ENCODE results near the gene PSMD11. TPM values are rescaled to one million over a fixed set of nuclear protein-coding genes. Genes with fewer than 3 reads are reported as not detected.

PSMD11 gene
- total RNA-seq (2021; ENCODE audit: unreplicated experiment) = 212 TPM
- polyA plus RNA-seq (2012; ENCODE audit: insufficient read length) = 86.3 TPM
- Bru-seq, nascent RNA = percentile 97 among the genes with signal in this experiment
- percentile 98 among the genes with signal in this experiment for BruChase-seq, experiment 1, labeled RNA remaining after a 2-hour chase
- percentile 98 among the genes with signal in this experiment for BruChase-seq, experiment 2, labeled RNA remaining after a 6-hour chase
- long read RNA-seq, full-length matches to known transcripts = 467 of 529 reads
- long read RNA-seq, partial matches to known transcripts = 34 of 529 reads
- long read RNA-seq, other reads (novel, unspliced or antisense) = 28 of 529 reads

DNA sequence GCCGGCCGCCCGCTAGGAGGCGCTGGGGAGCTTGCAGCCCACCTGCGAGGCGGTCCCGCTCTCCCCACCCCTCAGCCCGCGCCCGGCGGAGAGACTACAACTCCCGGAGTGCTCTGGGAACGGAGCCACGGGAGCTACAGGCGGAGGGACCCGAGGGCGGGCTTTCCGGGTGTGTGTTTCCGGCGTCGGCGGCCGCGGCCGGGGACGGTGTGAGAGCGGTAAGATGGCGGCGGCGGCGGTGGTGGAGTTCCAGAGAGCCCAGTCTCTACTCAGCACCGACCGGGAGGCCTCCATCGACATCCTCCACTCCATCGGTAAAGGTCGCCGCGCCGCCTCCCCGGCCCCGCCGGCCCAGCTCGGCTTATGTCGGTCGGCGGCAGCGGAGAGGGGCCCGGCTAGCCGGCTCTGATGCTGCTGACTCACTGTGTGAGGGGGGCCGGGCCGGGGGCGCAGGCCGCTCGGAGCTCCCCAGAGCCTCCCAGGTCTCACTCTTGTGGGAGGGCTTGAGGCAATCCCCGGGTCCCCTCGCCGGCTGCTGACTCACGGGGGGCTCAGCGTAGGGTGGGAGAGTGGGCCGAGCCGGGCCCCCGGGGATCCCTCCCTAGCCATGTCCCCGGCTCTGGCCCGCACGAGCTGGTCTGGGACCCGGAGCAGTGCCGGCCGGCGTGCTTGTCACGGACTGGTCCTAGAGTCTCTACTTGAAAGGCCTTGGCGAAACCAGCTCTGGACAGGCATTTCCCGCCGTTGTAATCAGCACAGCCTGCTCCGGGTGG is at the start of gene PSMD11:
Gene PSMD11, plus strand, starts transcription at position 210 of the 773 bp plus-strand sequence. Its CDS starts 14 bp downstream, at position 224.
- POLR2A ChIA-PET = interaction anchor here (0.6 to 1.1 kb wide), 2 partner anchors 13 to 93 kb away, joined by 4 to 6 read pairs; no protein-coding TSS in a partner anchor
- in situ Hi-C loops (cut with HindIII; ENCODE audit: low pct_unique_long_range_greater_than_20kb, low sequenced_read_pairs) = no loop called here

GRCh38 chr17:32396343-32396742 is 48.0 kb upstream of the PSMD11 start:
- intact Hi-C loops (cut with micrococcal nuclease; ENCODE audit: unreplicated experiment) (no loop called here), in situ Hi-C loops (cut with HindIII; ENCODE audit: low pct_unique_long_range_greater_than_20kb, low sequenced_read_pairs) (no loop called here)
- ChIA-PET CTCF (interaction anchor here (0.7 kb wide), 1 partner anchor 65 kb away, joined by 3 read pairs; no protein-coding TSS in a partner anchor), POLR2A (no interaction called here)
- no peak overlapping the region for H3K4me3 ChIP-seq (ENCODE audit: low read depth in 2 of 2, low read length in 2 of 2)
- H3K9me3 ChIP-seq (ENCODE audit: control insufficient read depth, insufficient read depth, low read depth, low read length) = no peaks in the 10 kb centered on the region
- H3K4me1 ChIP-seq (ENCODE audit: control insufficient read depth, insufficient read depth, low read length) = no peaks in the 10 kb centered on the region
- no peaks in the 10 kb centered on the region for H3K27me3 ChIP-seq (ENCODE audit: control insufficient read depth, insufficient read depth, low read length)
- H3K27ac ChIP-seq (ENCODE audit: low read length) = no peak overlapping the region
- no TSS peak for BruUV-seq (replicated peaks)
- no peak for ATAC-seq
- DNase-seq (ENCODE audit: low read depth, low spot score) = no peak
- H3K36me3 ChIP-seq (ENCODE audit: control insufficient read depth, insufficient read depth, low read length) = no peaks in the 10 kb centered on the region
- TF ChIP-seq, protein P1, sequence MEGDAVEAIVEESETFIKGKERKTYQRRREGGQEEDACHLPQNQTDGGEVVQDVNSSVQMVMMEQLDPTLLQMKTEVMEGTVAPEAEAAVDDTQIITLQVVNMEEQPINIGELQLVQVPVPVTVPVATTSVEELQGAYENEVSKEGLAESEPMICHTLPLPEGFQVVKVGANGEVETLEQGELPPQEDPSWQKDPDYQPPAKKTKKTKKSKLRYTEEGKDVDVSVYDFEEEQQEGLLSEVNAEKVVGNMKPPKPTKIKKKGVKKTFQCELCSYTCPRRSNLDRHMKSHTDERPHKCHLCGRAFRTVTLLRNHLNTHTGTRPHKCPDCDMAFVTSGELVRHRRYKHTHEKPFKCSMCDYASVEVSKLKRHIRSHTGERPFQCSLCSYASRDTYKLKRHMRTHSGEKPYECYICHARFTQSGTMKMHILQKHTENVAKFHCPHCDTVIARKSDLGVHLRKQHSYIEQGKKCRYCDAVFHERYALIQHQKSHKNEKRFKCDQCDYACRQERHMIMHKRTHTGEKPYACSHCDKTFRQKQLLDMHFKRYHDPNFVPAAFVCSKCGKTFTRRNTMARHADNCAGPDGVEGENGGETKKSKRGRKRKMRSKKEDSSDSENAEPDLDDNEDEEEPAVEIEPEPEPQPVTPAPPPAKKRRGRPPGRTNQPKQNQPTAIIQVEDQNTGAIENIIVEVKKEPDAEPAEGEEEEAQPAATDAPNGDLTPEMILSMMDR (IDR thresholded peaks at IDR 0.05) = no peak
- TF ChIP-seq, protein P2, sequence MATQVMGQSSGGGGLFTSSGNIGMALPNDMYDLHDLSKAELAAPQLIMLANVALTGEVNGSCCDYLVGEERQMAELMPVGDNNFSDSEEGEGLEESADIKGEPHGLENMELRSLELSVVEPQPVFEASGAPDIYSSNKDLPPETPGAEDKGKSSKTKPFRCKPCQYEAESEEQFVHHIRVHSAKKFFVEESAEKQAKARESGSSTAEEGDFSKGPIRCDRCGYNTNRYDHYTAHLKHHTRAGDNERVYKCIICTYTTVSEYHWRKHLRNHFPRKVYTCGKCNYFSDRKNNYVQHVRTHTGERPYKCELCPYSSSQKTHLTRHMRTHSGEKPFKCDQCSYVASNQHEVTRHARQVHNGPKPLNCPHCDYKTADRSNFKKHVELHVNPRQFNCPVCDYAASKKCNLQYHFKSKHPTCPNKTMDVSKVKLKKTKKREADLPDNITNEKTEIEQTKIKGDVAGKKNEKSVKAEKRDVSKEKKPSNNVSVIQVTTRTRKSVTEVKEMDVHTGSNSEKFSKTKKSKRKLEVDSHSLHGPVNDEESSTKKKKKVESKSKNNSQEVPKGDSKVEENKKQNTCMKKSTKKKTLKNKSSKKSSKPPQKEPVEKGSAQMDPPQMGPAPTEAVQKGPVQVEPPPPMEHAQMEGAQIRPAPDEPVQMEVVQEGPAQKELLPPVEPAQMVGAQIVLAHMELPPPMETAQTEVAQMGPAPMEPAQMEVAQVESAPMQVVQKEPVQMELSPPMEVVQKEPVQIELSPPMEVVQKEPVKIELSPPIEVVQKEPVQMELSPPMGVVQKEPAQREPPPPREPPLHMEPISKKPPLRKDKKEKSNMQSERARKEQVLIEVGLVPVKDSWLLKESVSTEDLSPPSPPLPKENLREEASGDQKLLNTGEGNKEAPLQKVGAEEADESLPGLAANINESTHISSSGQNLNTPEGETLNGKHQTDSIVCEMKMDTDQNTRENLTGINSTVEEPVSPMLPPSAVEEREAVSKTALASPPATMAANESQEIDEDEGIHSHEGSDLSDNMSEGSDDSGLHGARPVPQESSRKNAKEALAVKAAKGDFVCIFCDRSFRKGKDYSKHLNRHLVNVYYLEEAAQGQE (IDR thresholded peaks at IDR 0.05; ENCODE audit: insufficient read depth in 1 of 2, low read depth in 2 of 2, low read length in 1 of 2) = no peak

More for the DNA sequence above, at the start of gene PSMD11:
- Histone ChIP-seq H3K36me3 (ENCODE audit: control insufficient read depth, insufficient read depth, low read length) (peaks cover 27% of the 10 kb centered on the region), H3K4me1 (ENCODE audit: control insufficient read depth, insufficient read depth, low read length) (peaks cover 13% of the 10 kb centered on the region), H3K9me3 (ENCODE audit: control insufficient read depth, insufficient read depth, low read depth, low read length) (no peaks in the 10 kb centered on the region), H3K4me3 (ENCODE audit: low read depth in 2 of 2, low read length in 2 of 2) (peak within 1 kb of the TSS; percentile 64 to 99), H3K27me3 (ENCODE audit: control insufficient read depth, insufficient read depth, low read length) (no peaks in the 10 kb centered on the region), H3K27ac (ENCODE audit: low read length) (peak within 1 kb of the TSS; percentile 92)
- CTCF ChIA-PET = interaction anchor here (0.5 to 1.2 kb wide), 6 partner anchors 11 to 465 kb away, joined by 3 to 4 read pairs (median 4); no protein-coding TSS in a partner anchor
- intact Hi-C loops (cut with micrococcal nuclease; ENCODE audit: unreplicated experiment) = no loop called here
- ATAC-seq (peak; percentile 97), DNase-seq (ENCODE audit: low read depth, low spot score) (peak; percentile 75)
- no TSS peak for BruUV-seq (replicated peaks)
- TF ChIP-seq TCF7L2 (IDR thresholded peaks at IDR 0.05; ENCODE audit: low read depth, low read length) = 0 out of 2 replicates have a peak, but pooled peaks have one; percentile 44
- TF ChIP-seq, protein P1 (IDR thresholded peaks at IDR 0.05) = peak; percentile 99
- peak; percentile 92 for TF ChIP-seq POLR2AphosphoS5 (IDR thresholded peaks at IDR 0.05; ENCODE audit: low read depth, low read length)
- TF ChIP-seq, protein P2 (IDR thresholded peaks at IDR 0.05; ENCODE audit: insufficient read depth in 1 of 2, low read depth in 2 of 2, low read length in 1 of 2) = 0 out of 4 replicates have a peak, but pooled peaks have one; percentile 23 to 51
- peak; percentile 74; the same call in 1 of the 2 replicates for TF ChIP-seq SIN3A (IDR thresholded peaks at IDR 0.05; ENCODE audit: borderline replicate concordance, insufficient read depth, low read depth, low read length)

All from Panc1 (cell line).